ENCODE data around the gene LRRC4.

LRRC4 gene

DNA sequence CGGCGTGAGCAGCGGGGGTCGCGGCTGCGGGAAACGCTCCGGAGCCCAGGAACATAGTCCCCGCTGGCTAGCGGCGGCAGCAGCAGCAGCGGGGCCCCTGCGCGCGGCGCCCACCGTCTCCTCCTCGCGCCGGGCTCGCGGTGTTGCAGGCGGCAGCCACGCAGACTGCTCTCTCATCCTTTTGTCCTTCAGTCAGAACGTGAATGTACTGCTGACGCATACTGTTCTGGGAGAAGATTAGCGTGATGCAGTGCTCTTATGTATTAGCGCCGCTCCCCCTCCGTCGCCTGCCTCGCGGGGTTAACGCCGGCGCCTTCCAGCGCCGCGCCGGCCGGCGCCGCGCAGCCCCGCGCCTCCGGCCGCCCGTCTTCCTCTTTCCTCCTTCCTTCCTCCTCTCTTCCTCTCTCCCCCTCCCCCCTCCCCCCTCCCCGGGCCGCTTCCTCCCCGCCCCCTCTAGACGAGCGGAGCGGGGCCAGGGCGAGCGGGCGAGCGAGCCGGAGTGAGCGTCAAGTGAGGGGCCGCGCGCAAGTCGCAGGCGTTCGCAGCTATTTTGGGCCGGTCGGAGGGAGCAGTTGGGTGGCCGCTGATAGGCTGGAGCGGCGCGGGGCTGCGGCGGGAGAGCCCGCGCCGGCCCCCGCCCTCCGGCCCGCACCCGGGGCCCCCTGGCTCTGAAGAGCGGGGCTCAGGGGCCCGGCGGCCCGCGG lies 816 bp upstream of the LRRC4 start:
- DNase-seq, result peak; percentile 81 to 87 (median 82)

DNA sequence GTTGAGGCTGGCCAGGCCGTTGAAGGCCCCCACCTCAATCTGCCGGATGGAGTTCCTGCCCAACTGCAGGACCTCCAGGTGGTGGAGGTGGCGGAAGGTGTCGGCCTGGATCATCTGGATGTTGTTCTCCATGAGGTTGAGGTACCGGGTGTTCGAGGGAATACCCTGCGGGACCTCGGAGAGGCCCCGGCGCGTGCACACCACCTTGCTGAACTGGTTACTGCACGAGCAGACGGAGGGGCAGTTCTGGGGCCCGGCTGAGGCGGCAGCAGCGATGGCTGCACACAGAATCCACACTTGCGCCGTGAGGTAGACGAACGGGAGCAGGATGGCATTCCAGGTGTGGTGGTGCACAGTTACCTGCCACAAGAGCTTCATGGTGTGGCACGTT lies 979 bp downstream of the LRRC4 start:
- no peak for DNase-seq

DNA sequence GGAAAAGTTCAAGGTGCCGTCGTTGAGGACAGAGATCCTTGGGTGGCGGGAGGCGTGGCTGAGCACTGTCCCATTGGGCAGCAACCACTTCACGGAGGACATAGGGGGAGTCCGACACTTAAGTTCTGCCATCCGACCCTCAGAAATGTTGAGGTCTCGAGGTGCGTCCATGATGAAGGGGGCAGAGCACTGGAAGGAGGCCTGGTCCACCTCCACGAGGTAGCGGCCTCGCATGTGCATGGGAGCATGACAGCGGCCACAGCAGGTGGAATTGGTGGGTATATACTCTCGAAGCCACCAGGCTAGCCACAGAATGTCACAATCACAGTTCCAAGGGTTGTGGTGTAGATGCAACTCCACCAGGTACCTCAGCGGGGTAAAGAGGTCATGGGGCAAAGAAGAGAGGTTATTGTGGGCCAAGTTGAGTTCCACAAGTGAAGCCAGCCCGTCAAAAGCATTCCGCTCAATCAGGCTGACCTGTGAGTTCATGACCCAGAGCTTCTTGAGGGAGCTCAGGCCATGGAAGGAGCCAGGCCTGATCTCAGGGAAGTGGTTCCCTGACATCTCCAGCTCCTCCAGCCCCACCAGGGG lies 1.7 kb downstream of the LRRC4 start:
- DNase-seq, result no peak

DNA sequence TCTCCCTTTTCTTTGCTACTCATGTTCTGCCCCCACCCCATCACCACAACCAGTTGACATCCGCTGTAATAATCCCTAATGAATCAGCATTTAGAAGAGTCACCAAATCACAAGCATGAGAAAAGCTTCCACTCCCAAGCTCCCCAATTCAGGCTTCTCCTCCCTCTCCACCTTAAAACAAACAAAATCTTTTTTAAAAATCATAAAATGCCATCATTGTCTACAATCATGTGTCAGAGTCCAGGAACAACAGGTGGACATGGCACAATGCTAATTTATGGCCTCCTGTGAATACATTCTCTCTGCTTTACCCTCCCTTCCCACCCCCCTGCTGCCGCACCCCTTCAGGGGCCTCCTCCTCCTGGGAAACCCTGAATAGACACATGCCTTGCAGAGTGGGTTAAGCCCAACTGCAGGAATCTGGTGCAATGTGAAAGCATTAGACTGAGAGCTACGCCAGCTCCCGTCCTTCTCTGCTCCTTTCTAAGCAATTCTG lies 3.7 kb downstream of the LRRC4 start:
- DNase-seq, result peak in 2 of 3 donors; percentile 38 to 43

DNA sequence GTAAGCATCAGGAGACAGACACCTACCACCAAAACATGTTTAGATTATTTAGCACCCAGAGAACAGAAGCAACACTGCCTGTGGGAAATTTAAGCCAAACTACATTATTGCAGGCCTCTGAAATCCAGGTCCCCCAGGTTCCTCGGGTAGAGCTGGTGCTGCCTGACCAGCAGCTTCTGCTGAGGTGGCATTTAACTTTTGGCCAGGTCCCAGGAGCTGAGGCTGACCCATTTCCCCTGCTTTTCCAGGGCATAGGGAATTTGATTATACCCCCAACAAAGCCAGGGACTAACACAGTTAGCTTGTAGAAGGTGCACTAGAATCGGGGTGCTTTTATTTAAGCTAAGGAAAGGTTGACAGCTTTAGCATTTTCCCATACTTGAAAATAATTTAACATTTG lies 4.7 kb downstream of the LRRC4 start:
- DNase-seq, result no peak

DNA sequence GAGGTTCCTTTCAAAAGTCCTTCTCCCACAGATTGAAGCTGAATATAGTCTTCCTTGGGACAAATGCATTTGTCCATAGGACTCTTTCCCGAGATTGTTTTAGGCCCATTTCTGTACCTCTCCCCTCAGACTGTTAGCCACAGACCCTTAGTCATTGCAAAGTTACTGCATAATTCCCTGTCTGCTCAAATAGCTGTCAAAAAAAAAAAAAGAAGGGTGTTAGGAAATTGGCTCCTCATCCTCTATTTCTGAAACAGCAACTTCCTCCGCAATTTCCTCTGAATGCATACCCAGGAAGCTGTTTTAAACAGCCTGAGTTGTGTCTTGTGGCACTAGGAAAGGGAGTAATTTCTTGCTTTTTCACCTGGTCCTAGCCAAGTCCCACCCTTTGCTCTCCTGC lies 5.4 kb downstream of the LRRC4 start:
- DNase-seq, result peak; percentile 21 to 45 (median 39)

DNA sequence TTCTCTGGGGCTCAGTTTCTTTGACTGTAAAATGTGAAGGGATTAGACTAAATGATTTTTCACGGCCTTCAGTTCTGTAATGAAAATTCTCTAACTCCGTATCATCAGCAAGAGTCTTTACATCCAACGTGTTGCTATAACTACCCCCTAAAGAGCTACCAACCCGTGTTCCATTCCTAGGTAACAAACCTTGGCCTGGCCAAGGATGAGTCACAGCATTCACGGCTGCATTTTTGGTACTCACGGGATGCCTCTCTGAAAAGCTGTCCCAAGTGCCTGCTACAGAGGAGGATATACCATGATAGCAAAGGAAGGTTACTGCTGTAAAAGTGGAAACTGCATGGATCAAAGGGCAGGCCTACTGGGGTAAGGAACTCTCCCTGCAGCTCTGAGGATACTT lies 5.9 kb downstream of the LRRC4 start:
- DNase-seq, result no peak

DNA sequence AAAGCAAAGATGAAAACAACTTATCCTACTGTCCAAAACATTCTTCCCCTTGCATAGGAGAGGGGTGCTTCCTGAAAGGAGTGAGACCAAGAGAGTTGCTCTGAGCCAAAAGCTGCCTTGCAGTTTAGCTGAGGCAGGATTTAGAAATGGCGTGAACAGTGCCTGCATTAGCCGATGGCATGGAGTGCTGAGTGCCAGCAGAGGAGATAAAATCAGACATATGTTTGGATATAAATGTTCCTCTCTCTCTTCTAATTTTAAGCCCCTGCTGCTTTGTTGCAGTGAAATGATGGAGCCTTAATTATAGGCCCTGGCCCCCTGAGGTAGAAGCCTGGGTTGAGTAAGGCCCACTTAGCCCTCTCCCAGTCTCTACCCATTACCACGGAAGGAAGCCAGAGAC lies 7.1 kb downstream of the LRRC4 start:
- no peak for DNase-seq

DNA sequence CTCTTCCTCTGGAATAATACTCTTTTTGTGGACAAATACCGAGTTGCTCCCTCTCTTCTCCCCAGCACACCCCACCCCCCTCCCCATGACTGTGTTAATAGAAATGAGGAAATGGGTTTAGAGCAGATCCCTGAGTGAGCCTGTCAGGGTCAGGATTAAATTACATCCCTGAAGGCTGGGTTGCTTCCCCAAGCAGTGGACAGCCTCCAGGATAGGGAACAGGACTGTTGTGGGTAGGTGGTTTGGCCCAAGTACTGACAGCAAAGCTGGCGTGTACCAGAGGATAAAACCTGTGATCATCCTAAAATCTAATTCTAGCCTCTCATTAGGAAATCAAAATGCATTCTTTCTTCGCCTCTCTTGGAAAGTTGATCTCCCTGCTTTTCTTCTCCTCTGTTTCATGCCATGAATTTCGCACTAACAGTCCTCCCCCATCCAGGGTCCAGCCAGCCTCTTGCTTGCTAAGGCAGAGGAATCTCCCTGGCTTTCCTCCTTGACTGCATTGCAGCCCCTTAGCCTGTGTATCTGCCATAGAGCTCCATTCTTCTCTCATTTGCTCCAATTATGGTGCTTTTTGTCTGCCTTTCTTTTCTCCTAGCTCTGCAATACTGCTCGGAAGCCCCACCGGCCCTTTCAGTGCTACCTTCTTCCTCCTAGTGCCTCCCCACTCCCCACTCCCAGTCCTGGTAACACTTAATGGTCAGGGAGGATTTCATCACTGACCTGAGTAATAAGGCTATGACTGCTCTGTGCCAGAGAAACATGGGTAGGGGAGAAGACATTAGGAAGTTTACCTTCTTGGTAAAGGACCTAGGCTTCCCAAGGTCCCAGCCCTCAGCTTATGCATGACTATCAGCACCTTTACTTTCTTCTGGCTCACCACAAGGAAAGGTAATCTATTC lies 8.4 kb downstream of the LRRC4 start:
- DNase-seq, result peak; percentile 31 to 52 (median 34)

DNA sequence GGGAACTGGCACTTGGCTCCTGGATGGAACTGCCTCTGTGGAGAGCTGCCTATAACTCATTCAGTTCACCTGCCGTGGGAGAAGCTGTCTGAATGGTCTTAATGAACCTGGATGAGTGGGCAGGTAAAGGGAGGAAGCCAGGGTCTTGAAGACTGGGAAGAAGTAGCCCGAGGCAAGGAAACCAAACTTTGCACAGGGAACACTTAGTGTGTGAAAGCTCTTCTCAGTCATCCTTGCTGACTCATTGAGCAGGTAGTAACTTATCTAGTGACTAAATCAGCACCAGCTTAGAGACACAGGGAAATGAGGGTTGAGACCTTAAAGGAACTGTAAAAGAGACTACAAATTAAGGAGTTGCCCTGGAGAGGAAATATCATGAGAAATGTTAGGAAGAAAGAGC lies 9.9 kb downstream of the LRRC4 start:
- DNase-seq, result no peak

DNA sequence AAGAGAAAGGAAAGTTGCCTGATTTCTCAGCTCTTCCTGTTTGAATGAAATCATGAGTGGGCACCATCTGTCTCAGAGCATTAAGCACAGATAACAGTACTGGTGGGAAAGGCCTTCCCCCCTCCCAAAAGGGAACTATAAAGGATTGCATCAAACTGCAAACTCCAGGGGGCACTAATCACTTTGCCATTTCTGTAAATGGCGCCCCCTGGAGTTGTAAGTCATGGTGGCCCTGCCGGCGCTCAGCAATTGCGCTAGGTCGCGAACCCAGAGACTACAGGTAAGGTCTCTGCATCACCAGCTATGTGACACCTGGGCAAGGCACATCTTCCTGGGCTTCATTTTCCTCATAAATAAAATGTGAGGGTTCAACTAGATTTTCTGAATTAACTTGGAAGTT lies 11.1 kb downstream of the LRRC4 start:
- DNase-seq, result peak; percentile 34 to 56 (median 42)

DNA sequence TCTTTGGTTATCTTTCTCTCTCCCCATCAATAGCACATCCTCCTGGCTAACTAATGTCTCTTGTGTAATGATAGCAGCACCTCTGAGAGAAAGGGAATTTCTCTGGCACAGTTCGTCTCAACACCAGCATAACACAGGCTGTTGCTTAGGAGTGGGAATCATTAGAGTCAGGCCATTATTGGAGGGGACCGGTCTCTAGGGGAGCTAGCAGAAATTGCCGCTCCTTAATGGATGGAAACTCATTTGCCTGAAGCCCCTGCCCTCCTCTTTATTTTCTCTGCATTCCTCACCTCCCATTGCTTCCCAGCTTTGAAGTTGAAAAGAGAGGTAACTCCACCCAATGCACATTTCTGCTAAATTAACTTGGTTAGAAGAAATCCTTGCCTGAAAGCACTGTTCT lies 11.9 kb downstream of the LRRC4 start:
- DNase-seq, result no peak

DNA sequence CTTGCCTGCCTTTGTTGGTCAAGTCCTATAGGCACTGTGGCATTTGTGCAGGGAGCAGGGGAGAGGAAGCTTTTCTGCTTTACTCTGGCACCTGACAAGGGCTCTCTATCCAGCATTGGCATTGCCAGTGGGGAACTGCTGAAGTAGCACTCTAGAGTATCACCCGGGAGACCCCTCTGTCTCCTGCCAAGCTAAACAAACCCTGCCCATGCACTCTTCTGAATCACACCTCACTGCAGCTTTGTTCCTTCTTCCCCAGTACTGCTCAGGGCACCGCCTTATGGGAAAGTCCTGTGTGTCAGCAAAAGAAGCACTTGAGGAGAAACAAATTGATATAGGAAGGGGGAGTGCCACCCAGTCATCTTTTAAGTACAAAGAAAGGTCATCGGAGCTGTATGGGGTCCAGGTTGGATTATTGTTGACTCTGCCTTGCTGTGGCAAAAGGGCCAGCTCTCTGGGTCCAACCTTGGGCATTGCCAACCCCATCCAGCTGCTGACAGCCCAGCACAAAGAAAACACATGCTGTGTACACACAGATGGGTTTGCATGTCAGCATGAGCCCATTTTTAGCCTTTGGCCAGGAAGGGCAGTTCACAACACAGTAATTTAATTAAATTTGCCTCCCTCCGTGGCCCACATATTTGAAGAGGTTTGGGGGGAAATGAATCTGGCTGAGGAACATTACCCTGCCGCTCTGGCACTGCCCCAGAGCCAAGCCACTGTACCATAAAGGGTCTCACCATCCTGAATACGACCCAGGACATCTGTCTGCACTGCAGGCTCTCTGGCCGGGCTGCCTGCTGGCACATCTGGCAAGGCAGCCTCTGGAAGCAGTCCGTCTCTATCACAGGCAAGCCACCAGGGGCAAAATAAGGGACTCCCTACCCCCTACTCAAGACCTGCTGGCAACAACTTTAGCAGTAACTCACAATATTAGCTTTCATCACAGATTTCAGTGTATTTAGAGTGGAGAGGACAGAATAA lies 13.1 kb downstream of the LRRC4 start:
- peak; percentile 64 to 84 (median 68) for DNase-seq

DNA sequence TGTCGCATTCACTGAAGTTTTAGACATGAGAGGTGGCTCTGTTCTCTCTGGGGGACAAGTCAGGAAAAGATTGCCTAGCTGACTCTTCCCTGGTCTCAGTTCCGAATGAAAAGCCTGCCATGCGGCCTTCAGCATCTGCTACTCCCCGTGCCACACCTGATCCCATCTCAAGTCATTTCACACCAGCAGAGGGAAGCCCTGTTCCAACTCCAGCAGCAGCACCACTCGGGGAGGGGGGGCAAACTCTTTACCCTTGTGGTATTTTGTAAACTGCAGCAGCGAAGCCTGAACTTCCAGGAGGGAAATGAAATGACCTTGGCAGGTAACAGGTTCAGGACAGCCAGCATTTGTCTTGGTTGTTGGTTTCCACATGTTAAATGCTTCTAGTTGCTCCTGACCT lies 13.8 kb downstream of the LRRC4 start:
- no peak for DNase-seq

DNA sequence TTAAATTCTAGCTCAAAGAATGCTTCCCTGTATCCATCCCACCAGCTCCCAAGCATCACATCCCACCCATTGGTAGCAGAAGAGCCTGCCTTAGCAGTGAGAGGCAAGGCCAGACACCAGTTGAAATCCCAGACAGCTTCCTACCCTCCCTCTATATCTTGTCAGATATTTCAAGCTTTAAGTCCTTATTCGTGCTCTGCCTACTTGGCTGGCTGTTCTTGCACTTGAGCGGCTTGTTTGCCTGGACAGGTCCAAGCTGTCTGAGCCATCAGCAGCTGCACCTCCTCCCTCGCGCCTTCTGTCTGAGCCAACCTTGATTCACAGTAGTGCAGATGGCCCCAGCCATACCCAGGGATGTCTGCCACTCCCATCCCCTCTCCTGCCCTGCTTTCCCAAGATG lies 16.4 kb downstream of the LRRC4 start:
- no peak for DNase-seq

DNA sequence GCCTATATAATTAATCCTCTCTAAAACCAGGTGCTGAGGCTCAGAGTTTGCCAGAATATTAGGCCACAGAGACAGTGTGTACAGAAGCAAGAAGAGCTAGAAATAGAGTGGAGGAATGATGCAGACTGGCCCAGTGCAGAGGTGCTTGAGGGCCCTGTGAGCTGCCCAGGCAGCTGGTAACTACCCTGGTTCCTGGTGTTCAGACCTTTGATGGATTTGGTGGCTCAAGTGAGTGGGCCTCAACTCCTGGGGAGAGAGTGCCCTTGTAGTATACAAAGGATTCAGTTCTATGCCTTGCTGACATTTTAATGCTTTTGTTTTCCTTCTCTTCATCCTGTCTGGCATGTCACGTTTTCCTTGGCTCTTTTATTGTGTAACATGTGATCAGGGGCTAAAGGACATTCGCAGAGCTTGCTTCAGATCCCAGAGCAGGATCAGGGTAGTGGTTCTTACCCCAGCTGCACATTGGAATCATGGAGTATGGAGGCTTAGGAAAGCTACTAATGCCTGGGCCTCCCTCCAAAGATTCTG lies 20.0 kb downstream of the LRRC4 start:
- DNase-seq, result no peak

DNA sequence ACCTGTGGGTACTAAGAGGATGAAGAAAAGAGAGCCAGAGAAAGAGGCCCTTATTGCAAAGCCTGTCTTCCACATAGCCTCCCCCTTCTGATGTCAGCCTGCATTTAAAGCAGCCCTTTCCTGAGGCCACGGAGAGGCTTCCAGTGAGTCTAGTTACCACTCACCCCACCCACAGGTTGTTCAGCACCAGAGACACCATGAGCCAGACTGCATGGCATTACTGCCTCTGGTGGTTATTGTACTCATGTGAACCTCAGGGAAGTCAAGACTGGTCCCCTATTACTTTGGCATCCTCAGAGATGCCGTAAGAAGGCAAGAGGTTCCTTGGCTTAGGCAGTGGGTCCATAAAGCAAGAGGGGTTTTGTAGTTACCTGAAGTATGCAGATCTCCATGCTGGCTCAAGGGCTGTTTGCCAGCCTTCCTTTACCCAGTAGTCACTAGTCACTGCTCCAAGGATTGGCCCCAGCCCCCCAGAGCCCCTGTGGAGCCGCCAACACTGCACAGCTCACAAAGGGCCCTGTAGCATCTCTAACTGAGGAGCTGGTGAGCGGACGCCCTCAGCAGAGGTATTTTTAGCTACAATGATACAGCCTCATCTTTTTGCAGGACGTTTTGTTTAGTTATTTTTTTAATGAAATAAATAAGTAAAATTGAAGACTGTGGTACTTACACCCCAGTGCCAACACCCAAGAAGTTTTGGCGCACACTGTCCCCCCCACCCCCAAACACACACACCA lies 20.7 kb downstream of the LRRC4 start:
- DNase-seq, result no peak

DNA sequence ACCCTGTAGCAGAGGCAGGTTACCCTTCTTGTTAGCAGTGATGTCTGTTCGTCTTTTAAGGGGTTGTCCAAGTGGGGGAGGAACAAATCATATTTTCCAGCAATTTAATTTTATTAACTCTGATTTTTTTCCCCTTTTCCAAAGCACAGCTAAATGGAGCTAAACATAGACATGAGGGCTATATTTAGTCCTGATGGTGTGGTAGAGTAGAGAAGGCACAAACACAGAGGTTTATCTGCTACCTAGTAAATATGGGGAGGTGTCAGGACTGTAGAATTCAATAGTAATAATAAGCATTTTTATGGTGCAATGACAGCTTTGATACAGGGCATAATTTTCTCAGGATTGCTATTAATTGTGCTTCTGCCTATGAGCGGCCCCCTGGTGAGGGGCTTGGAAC lies 22.5 kb downstream of the LRRC4 start:
- no peak for DNase-seq

DNA sequence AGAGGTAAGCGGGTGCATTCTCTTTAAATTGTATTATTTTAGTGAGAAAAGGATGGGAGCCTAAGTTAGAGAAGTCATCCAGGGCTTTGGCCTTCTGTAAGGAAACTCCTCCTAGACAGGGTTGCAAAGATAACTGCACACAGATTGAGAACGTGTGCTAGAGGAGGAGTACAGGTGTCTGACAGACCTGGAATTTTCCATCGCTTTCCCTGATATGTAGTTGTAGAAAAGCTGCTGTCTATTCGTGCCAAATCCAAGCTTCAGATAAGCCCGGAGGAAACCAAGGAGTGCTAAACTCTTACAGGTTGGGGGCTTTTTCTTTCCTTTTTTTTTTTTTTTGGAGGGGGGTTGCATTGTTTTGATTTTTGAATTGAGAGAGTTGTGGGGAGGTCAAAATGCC lies 23.1 kb downstream of the LRRC4 start:
- DNase-seq, result no peak

DNA sequence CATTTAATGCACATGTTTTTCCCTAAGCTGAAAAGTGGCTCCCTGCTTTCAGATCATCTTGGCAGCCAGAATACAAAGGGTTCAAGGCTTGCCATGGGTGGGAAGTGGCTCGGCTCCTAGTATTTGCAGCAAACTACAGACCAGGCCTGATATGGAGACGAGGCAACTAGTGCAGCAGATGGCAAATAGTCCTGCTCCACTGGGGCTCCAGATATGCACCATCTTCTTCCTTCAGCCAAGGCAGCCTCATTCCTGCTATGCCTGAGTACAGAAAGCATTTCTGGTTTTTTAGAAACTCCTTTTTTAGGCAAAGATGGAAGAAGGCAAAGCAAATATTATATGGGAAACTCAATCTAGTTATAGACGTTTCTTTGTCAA lies 23.9 kb downstream of the LRRC4 start:
- no peak for DNase-seq

DNA sequence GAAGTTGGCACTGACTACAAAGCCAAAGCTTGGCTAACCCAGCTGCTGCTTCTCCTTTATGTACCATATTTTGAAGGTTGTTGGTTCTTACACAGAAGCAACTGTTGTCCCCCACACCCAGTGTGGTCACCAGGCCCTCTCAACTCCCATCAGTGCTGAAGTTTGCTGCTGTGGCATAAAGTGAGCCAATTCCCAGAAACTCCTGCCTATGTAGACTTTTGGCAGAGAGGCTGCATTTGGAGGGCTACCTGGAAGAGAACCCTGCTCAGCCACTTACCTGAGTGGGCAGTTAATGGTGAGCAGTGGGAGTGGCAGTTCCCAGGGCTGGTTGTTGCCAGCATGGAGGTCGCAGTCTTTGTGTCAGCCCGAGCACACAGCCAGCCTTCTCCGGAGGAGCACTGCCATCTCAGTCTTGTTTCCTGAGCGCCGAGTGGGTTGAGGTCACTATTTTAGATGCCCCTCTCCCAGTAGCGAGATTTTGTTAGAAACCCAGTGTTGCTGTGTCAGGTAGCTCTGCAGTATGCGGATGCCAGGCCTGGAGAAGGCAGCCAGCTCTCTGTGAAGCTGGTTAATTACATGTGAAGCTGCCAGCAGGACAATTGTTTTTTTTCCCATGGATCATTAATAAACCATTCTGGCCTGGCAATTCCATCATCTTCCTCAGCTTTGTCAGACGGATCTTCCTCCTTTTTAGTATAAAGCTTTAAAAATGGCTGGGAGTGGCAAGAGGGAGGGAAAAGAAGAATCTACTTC lies 24.5 kb downstream of the LRRC4 start:
- DNase-seq, result no peak

Measured in suppressor macrophage treated with lipopolysaccharide for 1 hour (primary cell).